Measurements from ENCODE around the gene ANLN. TPM values are rescaled to one million over a fixed set of nuclear protein-coding genes. Genes with fewer than 3 reads are reported as not detected.

The ANLN gene
- total RNA-seq, 1 donor from 2014 or later, result 3.9 TPM

- intact Hi-C loops (cut with DNase I), result no loop called here
- Histone ChIP-seq H3K36me3 (no peaks in the 10 kb centered on the region), H3K4me1 (no peaks in the 10 kb centered on the region), H3K27ac (no peak overlapping the region), H3K9me3 (no peaks in the 10 kb centered on the region), H3K27me3 (ENCODE audit: low read depth) (no peaks in the 10 kb centered on the region), H3K4me3 (no peak overlapping the region)
- TF ChIP-seq CTCF (IDR thresholded peaks at IDR 0.05), result no peak
- DNase-seq (no peak), ATAC-seq (no peak)
These were observed 78.9 kb downstream of the ANLN start for GRCh38 chr7:36468370-36469101.

- no peaks in the 10 kb centered on the region for H3K9me3 ChIP-seq
- no peak for TF ChIP-seq CTCF (IDR thresholded peaks at IDR 0.05)
- H3K4me3 ChIP-seq, result no peak overlapping the region
- H3K27me3 ChIP-seq (ENCODE audit: low read depth), result no peaks in the 10 kb centered on the region
- intact Hi-C loops (cut with DNase I), result no loop called here
- H3K27ac ChIP-seq, result no peak overlapping the region
- H3K4me1 ChIP-seq, result no peaks in the 10 kb centered on the region
- no peaks in the 10 kb centered on the region for H3K36me3 ChIP-seq
- no peak for DNase-seq
- no peak for ATAC-seq
These were observed 79.6 kb downstream of the ANLN start for GRCh38 chr7:36469236-36469635.

- DNase-seq (no peak), ATAC-seq (no peak)
- Histone ChIP-seq H3K9me3 (no peaks in the 10 kb centered on the region), H3K36me3 (no peaks in the 10 kb centered on the region), H3K27me3 (ENCODE audit: low read depth) (no peaks in the 10 kb centered on the region), H3K4me1 (no peaks in the 10 kb centered on the region), H3K27ac (no peak overlapping the region), H3K4me3 (no peak overlapping the region)
- TF ChIP-seq CTCF (IDR thresholded peaks at IDR 0.05), result no peak
- intact Hi-C loops (cut with DNase I), result no loop called here
These were observed 82.6 kb downstream of the ANLN start for GRCh38 chr7:36472141-36472729.

GRCh38 chr7:36473454-36474282 is 84.0 kb downstream of the ANLN start:
- Histone ChIP-seq H3K4me1 (no peaks in the 10 kb centered on the region), H3K4me3 (no peak overlapping the region), H3K36me3 (no peaks in the 10 kb centered on the region), H3K27ac (no peak overlapping the region), H3K9me3 (no peaks in the 10 kb centered on the region), H3K27me3 (ENCODE audit: low read depth) (no peaks in the 10 kb centered on the region)
- peak; percentile 51 for DNase-seq
- ATAC-seq, result peak; percentile 33 to 41
- intact Hi-C loops (cut with DNase I), result no loop called here
- peak; percentile 34 for TF ChIP-seq CTCF (IDR thresholded peaks at IDR 0.05)

GRCh38 chr7:36474283-36475010 is 84.8 kb downstream of the ANLN start:
- intact Hi-C loops (cut with DNase I), result no loop called here
- no peaks in the 10 kb centered on the region for H3K4me1 ChIP-seq
- no peaks in the 10 kb centered on the region for H3K36me3 ChIP-seq
- ATAC-seq (no peak), DNase-seq (no peak)
- no peak overlapping the region for H3K27ac ChIP-seq
- H3K4me3 ChIP-seq, result no peak overlapping the region
- no peaks in the 10 kb centered on the region for H3K27me3 ChIP-seq (ENCODE audit: low read depth)
- H3K9me3 ChIP-seq, result peaks cover 4% of the 10 kb centered on the region
- no peak for TF ChIP-seq CTCF (IDR thresholded peaks at IDR 0.05)
